HCT116 (cell line): Measurements from ENCODE around the gene ADARB2. TPM values are rescaled to one million over a fixed set of nuclear protein-coding genes. Genes with fewer than 3 reads are reported as not detected.

ENCODE experiments used
- ATAC-seq: fragments of 200-7000 bp; cut with Tn5 transposase; 2 replicates; pipeline ENCODE4 v1.9.1; 2020; ENCODE audit warnings: mild to moderate bottlenecking, moderate library complexity
- BruUV-seq: library from RNA; stranded (reverse); fragments of 400-500 nt; replicated peaks from 2 replicates; lab custom pipeline; 2021; lab: Mats Ljungman, UMichigan
- CTCF ChIA-PET: fragments of 300-600 bp; sonication (Branson Sonifier 250); formaldehyde crosslinking; loops from one replicate; lab custom pipeline; 2021; ENCODE audit warnings: antibody characterized with exemption; lab: Charles Lee
- POLR2A ChIA-PET: fragments of 300-600, 350-600 bp; sonication (Branson Sonifier 250); formaldehyde crosslinking; loops from one replicate; lab custom pipeline; 2021; ENCODE audit warnings: antibody characterized with exemption; lab: Charles Lee
- RAD21 ChIA-PET, 2 experiments: fragments of 300-600 bp; sonication (Branson Sonifier 250); formaldehyde crosslinking; loops; one replicate each; lab custom pipeline; 2023; ENCODE audit warnings: low total read pairs in 2 of 2; ENCODE audit not compliant: uncharacterized antibody in 2 of 2, unreplicated experiment in 2 of 2, low non-redundant PET in 1 of 2; lab: Charles Lee
- DNase-seq: peaks from one replicate; pipeline ENCODE4 v3.0.0-alpha.2; 2010; ENCODE audit warnings: low read depth, low spot score
- H2AFZ ChIP-seq: fragments of 200-600 bp; shearing (Covaris generic), sonication (generic); 2 replicates; pipeline ENCODE4 v1.6.1; 2017; ENCODE audit warnings: low read depth, mixed run types, mixed read lengths, antibody characterized with exemption, low read length; ENCODE audit not compliant: poor library complexity, severe bottlenecking
- H3K27ac ChIP-seq: 2 replicates; pipeline ENCODE4 v1.5.1; 2012; ENCODE audit warnings: low read depth, low read length
- H3K27me3 ChIP-seq: fragments of 200-600 bp; sonication (generic); 2 replicates; pipeline ENCODE4 v1.6.1; 2016; ENCODE audit warnings: mixed run types, low read length, mixed read lengths; ENCODE audit not compliant: insufficient read depth
- H3K36me3 ChIP-seq, 2 experiments: fragments of 200-500 bp in 1 of 2; fragments of 200-600 bp in 1 of 2; sonication (Bioruptor generic) in 1 of 2; sonication (generic) in 1 of 2; 2 replicates each; pipeline versions ENCODE4 v1.5.1 to v1.6.1; 2014 to 2016; ENCODE audit warnings: low read length in 2 of 2, inconsistent platforms in 1 of 2, mixed read lengths in 1 of 2, mixed run types in 1 of 2; ENCODE audit not compliant: insufficient read depth in 2 of 2, control insufficient read depth in 1 of 2
- H3K4me1 ChIP-seq, 2 experiments: fragments of 200-600 bp in 1 of 2; sonication (generic) in 1 of 2; 2 replicates each; pipeline versions ENCODE4 v1.5.1 to v1.6.1; 2012 to 2017; ENCODE audit warnings: low read length in 2 of 2, inconsistent platforms in 1 of 2, mild to moderate bottlenecking in 1 of 2, mixed read lengths in 1 of 2, mixed run types in 1 of 2, moderate library complexity in 1 of 2; ENCODE audit not compliant: insufficient read depth in 2 of 2, control insufficient read depth in 1 of 2
- H3K4me2 ChIP-seq: fragments of 200-600 bp; sonication (generic); 2 replicates; pipeline ENCODE4 v1.6.1; 2017; ENCODE audit warnings: mixed run types, low read length, mixed read lengths
- H3K4me3 ChIP-seq, 2 experiments: fragments of 200-600 bp in 1 of 2; sonication (generic) in 1 of 2; replicated peaks in 1 of 2; 2 replicates each; pipeline ENCODE4 v1.5.1; 2011 to 2016; ENCODE audit warnings: low read length in 2 of 2, control low read depth in 1 of 2, low read depth in 1 of 2, mild to moderate bottlenecking in 1 of 2, mixed read lengths in 1 of 2, mixed run types in 1 of 2
- H3K79me2 ChIP-seq: fragments of 200-600 bp; sonication (generic); 2 replicates; pipeline ENCODE4 v1.6.1; 2017; ENCODE audit warnings: mild to moderate bottlenecking, mixed run types, low read length, moderate library complexity, mixed read lengths; ENCODE audit not compliant: insufficient read depth
- H3K9ac ChIP-seq: fragments of 200-600 bp; sonication (generic); 2 replicates; pipeline ENCODE4 v1.6.1; 2016; ENCODE audit warnings: low read length, mixed read lengths
- H3K9me2 ChIP-seq: fragments of 200-600 bp; sonication (generic), shearing (Covaris generic); 2 replicates; pipeline ENCODE4 v1.6.1; 2017; ENCODE audit warnings: mixed run types, mild to moderate bottlenecking, moderate library complexity; ENCODE audit not compliant: insufficient read depth
- H3K9me3 ChIP-seq, 2 experiments: fragments of 200-500 bp in 1 of 2; fragments of 200-600 bp in 1 of 2; sonication (Bioruptor generic) in 1 of 2; sonication (generic) in 1 of 2; 2 replicates each; pipeline ENCODE4 v1.6.1; 2014 to 2017; ENCODE audit warnings: low read length in 2 of 2, mixed read lengths in 2 of 2, inconsistent platforms in 1 of 2, low read depth in 1 of 2, mild to moderate bottlenecking in 1 of 2, mixed run types in 1 of 2, moderate library complexity in 1 of 2; ENCODE audit not compliant: control insufficient read depth in 1 of 2, insufficient read depth in 1 of 2
- H4K20me1 ChIP-seq: fragments of 200-600 bp; sonication (generic), shearing (Covaris generic); 2 replicates; pipeline ENCODE4 v1.6.1; 2017; ENCODE audit warnings: mixed run types, mild to moderate bottlenecking, moderate library complexity; ENCODE audit not compliant: insufficient read depth
- CEBPB ChIP-seq: IDR thresholded peaks from 2 replicates; pipeline ENCODE4 v1.6.1; 2012; ENCODE audit warnings: low read depth
- EGR1 ChIP-seq: IDR thresholded peaks from 2 replicates; pipeline ENCODE4 v1.6.1; 2012; ENCODE audit warnings: low read depth
- EZH2 ChIP-seq: fragments of 200-600 bp; sonication (generic); IDR thresholded peaks from 2 replicates; pipeline ENCODE4 v1.6.1; 2017; ENCODE audit warnings: antibody characterized with exemption, mixed run types
- FOSL1 ChIP-seq: IDR thresholded peaks from 2 replicates; pipeline ENCODE4 v1.6.1; 2012; ENCODE audit warnings: low read depth
- JUND ChIP-seq: IDR thresholded peaks from 2 replicates; pipeline ENCODE4 v1.6.1; 2012
- POLR2A ChIP-seq: IDR thresholded peaks from 2 replicates; pipeline ENCODE4 v1.7.0; 2011; ENCODE audit warnings: borderline replicate concordance; ENCODE audit not compliant: insufficient read depth, insufficient read length; ENCODE audit errors: extremely low read depth
- SP1 ChIP-seq: IDR thresholded peaks from 2 replicates; pipeline ENCODE4 v1.6.1; 2012; ENCODE audit warnings: low read depth
- SRF ChIP-seq: IDR thresholded peaks from 2 replicates; pipeline ENCODE4 v1.6.1; 2012; ENCODE audit warnings: low read depth
- TCF7L2 ChIP-seq: IDR thresholded peaks from 2 replicates; pipeline ENCODE4 v1.7.0; 2011; ENCODE audit warnings: borderline replicate concordance, inconsistent platforms; ENCODE audit not compliant: insufficient read depth, insufficient read length; ENCODE audit errors: extremely low read depth
- intact Hi-C: fragments of 100-400 bp; cut with micrococcal nuclease; formaldehyde crosslinking; loops from 2 replicates; pipeline ENCODE4 v1.10.0; 2022
- total RNA-seq: library from RNA; stranded (reverse); gene quantifications from one replicate; pipeline ENCODE4 v1.2.1, GENCODE V29; 2021; ENCODE audit not compliant: unreplicated experiment

Gene ADARB2
- total RNA-seq, 1 experiment from 2014 or later: not detected

DNA sequence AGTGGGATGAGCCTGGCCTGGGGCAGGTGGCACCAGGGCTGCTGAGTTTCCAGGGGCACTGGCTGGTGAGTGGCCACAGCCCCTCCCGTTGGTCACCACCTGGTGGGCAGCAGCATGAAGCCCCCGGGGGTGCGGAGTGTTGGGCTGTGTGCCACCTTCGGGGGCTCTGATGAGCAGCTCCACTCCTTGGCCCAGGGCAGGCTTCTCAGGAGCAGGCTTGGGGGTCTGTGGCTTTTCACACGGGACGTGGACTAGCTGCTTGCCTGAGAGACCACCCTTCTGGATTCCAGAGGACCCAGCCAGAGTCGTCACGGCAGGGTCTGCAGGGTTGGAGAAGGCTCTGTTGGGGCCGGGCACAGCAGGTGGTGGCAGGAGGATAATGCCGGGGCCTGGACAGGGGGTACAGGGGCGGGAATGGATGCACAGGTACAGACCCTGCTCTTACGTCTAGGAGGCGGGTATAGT is 193.1 kb downstream of the ADARB2 start:
- no peak for TF ChIP-seq POLR2A
- TF ChIP-seq, all 23 proteins: peak for 0
- ATAC-seq (no peak), DNase-seq (no peak)
- Histone ChIP-seq H3K4me3 (no peak overlapping the region), H3K4me1 (no peaks in the 10 kb centered on the region), H4K20me1 (no peaks in the 10 kb centered on the region), H2AFZ (no peak overlapping the region), H3K27ac (no peak overlapping the region), H3K36me3 (no peaks in the 10 kb centered on the region), H3K79me2 (no peaks in the 10 kb centered on the region), H3K9me2 (no peaks in the 10 kb centered on the region), H3K9ac (no peak overlapping the region), H3K4me2 (no peak overlapping the region), H3K27me3 (0 out of 2 replicates have a peak, but pooled peaks cover 9% of the 10 kb centered on the region), H3K9me3 (no peaks in the 10 kb centered on the region)
- RAD21 ChIA-PET: no interaction called here
- BruUV-seq: no TSS peak
- CTCF ChIA-PET: no interaction called here
- intact Hi-C loops: no loop called here
- POLR2A ChIA-PET: no interaction called here

- Histone ChIP-seq H3K9me3 (no peaks in the 10 kb centered on the region), H3K4me1 (no peaks in the 10 kb centered on the region), H3K79me2 (no peaks in the 10 kb centered on the region), H3K4me2 (no peak overlapping the region), H3K36me3 (no peaks in the 10 kb centered on the region), H3K9me2 (no peaks in the 10 kb centered on the region), H4K20me1 (no peaks in the 10 kb centered on the region), H2AFZ (no peak overlapping the region), H3K9ac (no peak overlapping the region), H3K27ac (no peak overlapping the region), H3K4me3 (no peak overlapping the region), H3K27me3 (0 out of 2 replicates have a peak, but pooled peaks cover 9% of the 10 kb centered on the region)
- RAD21 ChIA-PET: no interaction called here
- no TSS peak for BruUV-seq
- intact Hi-C loops: no loop called here
- CTCF ChIA-PET: no interaction called here
- TF ChIP-seq EGR1 (no peak), JUND (no peak), SP1 (no peak), SRF (no peak), TCF7L2 (no peak), FOSL1 (no peak), EZH2 (no peak), CEBPB (no peak)
- ATAC-seq (no peak), DNase-seq (no peak)
- POLR2A ChIA-PET: no interaction called here
Measured at GRCh38 chr10:1543596-1543995, 193.7 kb downstream of the ADARB2 start.
